ENCODE measurements around the gene BCL2L14. TPM values are rescaled to one million over a fixed set of nuclear protein-coding genes. Genes with fewer than 3 reads are reported as not detected.
A peak's percentile ranks its signal among the peaks of the same experiment; 100 is the strongest.
"Not testable (repeated sequence)": the region's sequence is repeated elsewhere in the genome, so short reads cannot be mapped to it uniquely, and the experiment has no call there.

Gene BCL2L14
- total RNA-seq, 4 donors from 2014 or later = 1.6 TPM; not detected in 3

DNA sequence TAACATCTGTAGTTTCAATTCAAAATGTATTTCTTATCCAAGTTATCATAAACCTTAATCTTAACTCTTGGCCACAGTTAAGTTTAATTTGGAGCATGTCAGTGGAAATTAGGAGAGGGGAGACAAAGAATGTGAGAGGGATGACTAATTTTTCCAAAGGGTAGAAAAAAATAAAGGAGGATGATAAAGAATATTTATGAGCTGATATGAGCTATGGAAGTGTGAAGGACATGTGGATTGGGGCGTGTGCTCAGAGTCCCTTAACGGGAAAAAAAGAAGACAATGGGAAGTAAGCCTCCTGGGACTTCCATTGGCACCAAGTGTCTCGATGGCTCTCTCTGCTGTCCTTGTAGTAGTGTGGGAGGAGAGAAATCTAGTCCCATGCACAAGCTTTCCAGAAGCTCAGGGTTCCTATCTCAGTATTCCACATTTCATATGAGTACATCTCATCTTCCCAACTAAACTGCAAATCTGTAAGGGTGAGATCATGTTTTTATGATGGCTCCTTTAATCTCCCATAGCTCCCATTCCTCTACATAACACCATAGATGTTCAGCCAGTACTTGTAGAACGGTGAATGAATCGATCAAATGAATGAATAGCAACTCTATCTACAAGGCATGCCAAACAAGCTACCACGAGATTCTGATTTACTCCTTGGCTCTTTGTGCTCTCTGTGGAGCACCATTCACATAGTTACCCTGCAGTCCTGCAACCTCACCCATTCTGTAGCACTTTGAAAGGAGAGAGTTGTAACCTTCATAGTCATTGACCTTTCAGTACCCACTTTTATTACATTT is 27.4 kb downstream of the BCL2L14 start:
- TF ChIP-seq, protein P1, sequence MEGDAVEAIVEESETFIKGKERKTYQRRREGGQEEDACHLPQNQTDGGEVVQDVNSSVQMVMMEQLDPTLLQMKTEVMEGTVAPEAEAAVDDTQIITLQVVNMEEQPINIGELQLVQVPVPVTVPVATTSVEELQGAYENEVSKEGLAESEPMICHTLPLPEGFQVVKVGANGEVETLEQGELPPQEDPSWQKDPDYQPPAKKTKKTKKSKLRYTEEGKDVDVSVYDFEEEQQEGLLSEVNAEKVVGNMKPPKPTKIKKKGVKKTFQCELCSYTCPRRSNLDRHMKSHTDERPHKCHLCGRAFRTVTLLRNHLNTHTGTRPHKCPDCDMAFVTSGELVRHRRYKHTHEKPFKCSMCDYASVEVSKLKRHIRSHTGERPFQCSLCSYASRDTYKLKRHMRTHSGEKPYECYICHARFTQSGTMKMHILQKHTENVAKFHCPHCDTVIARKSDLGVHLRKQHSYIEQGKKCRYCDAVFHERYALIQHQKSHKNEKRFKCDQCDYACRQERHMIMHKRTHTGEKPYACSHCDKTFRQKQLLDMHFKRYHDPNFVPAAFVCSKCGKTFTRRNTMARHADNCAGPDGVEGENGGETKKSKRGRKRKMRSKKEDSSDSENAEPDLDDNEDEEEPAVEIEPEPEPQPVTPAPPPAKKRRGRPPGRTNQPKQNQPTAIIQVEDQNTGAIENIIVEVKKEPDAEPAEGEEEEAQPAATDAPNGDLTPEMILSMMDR (IDR thresholded peaks at IDR 0.05) = no peak
- TF ChIP-seq POLR2A (IDR thresholded peaks at IDR 0.05) = no peak
- H3K27me3 ChIP-seq = no peaks in the 10 kb centered on the region
- no peaks in the 10 kb centered on the region for H3K36me3 ChIP-seq
- intact Hi-C loops (cut with DNase I) = no loop called here
- WGBS, 2 donors = 72 to 84% methylated on average over 6 of the region's 6 CpGs
- H3K4me3 ChIP-seq = no peak overlapping the region
- H3K9me3 ChIP-seq = no peaks in the 10 kb centered on the region
- H3K4me1 ChIP-seq = no peaks in the 10 kb centered on the region
- H3K27ac ChIP-seq = no peak overlapping the region
- DNase-seq = no peak

DNA sequence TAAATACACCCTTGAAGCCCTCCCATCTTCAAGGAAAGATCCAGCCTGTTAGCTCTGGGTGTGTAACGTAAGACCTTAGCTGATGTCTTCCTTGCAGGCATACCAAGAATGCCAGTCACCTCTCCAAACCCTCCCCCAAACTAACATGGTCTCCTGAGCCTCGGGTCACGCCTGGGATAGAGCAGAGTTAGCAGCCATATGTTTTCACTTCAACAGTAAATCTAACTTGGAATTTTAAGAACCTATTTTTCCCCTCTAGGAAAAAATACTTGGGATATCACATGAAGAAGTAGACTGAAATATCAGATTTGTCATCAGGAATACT is 27.9 kb downstream of the BCL2L14 start:
- Histone ChIP-seq H3K27me3 (no peaks in the 10 kb centered on the region), H3K27ac (no peak overlapping the region), H3K4me3 (no peak overlapping the region), H3K9me3 (no peaks in the 10 kb centered on the region), H3K4me1 (no peaks in the 10 kb centered on the region), H3K36me3 (no peaks in the 10 kb centered on the region)
- no peak for TF ChIP-seq POLR2A (IDR thresholded peaks at IDR 0.05)
- TF ChIP-seq, protein P1 (IDR thresholded peaks at IDR 0.05) = no peak
- 93 to 100% methylated on average over 3 of the region's 3 CpGs for WGBS, 2 donors
- no peak for DNase-seq
- intact Hi-C loops (cut with DNase I) = no loop called here

DNA sequence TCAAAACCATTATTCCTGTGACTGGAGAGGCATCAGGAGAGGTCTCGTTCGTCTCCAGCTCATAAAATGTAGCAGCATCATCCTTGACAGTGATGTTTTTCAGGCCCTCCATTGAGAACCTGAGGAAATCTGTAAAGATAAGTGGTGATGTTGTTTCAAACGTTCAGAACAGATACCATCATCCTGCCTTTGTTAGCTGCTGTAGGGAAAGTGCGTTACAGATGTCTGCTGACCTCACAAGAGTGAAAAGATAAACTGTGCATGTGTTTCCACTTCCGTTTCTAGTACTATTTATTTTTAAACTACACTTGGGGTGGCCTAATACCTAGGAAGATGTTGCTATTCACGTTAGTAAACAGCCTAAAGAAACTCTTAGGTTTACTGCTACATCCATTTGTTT is 28.4 kb downstream of the BCL2L14 start:
- Histone ChIP-seq H3K36me3 (no peaks in the 10 kb centered on the region), H3K4me3 (no peak overlapping the region), H3K4me1 (no peaks in the 10 kb centered on the region), H3K27ac (no peak overlapping the region), H3K27me3 (no peaks in the 10 kb centered on the region), H3K9me3 (no peaks in the 10 kb centered on the region)
- TF ChIP-seq POLR2A (IDR thresholded peaks at IDR 0.05) = no peak
- TF ChIP-seq, protein P1 (IDR thresholded peaks at IDR 0.05) = no peak
- no peak for DNase-seq
- intact Hi-C loops (cut with DNase I) = no loop called here
- WGBS, 2 donors = 58 to 79% methylated on average over 6 of the region's 6 CpGs

DNA sequence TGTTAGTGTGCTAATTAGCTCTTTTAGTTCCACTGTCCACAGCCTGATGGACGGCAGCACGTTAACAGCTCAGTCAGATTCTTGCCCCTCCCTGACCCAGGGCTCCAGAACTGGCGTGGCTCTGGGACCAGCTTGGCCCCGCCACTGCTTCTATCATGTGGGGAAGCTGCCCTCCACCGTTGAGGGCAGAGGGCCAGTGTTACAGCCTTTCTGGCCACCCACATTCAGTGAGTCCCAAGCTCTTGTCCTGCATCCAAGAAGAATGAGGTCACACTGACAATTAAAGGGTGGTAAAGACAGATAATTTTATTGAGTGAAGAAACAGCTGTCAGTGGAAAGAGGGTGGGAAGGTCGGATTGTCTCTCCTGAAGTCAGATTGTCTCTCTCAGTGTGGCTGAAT is 36.9 kb downstream of the BCL2L14 start:
- no peaks in the 10 kb centered on the region for H3K4me1 ChIP-seq
- H3K27ac ChIP-seq = no peak overlapping the region
- intact Hi-C loops (cut with DNase I) = no loop called here
- H3K4me3 ChIP-seq = no peak overlapping the region
- peaks cover 0 to 2% (median 0%) of the 10 kb centered on the region in 3 donors for H3K36me3 ChIP-seq
- TF ChIP-seq, protein P1 (IDR thresholded peaks at IDR 0.05) = no peak
- no peak for TF ChIP-seq POLR2A (IDR thresholded peaks at IDR 0.05)
- peaks cover 0 to 19% (median 4%) of the 10 kb centered on the region in 3 donors for H3K9me3 ChIP-seq
- DNase-seq = no peak
- no peaks in the 10 kb centered on the region for H3K27me3 ChIP-seq
- 52 to 87% methylated on average over 1 to 3 of the region's 6 CpGs for WGBS, 2 donors

DNA sequence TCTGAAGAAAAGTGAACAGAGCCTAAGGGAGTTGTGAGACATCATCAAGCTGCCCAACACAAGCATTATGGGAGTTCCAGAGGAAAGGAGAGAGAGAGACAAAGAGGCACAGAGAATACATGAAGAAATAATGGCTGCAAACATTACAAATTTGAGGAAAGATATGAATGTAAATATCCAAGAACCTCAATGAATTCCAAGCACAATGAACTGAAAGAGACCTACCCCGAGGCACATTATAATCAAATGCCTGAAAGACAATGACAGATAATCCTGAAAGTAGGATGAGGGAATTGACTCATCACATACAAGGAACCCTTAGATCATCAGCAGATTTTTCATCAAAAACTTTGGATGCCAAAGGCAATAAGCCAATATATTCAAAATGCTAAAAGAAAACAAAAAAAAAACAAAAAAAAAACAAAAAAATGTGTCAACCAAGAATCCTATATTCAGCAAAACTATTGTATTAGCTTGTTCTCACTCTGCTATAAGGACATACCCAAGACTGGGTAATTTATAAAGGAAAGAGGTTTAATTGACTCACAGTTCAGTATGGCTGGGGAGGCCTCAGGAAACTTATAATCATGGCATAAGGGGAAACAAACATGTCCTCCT is 37.8 kb downstream of the BCL2L14 start:
- Histone ChIP-seq H3K27ac (no peak overlapping the region), H3K27me3 (no peaks in the 10 kb centered on the region), H3K36me3 (peaks cover 0 to 9% (median 0%) of the 10 kb centered on the region in 3 donors), H3K4me1 (no peaks in the 10 kb centered on the region), H3K9me3 (peaks cover 0 to 19% (median 4%) of the 10 kb centered on the region in 3 donors), H3K4me3 (no peak overlapping the region)
- no peak for DNase-seq
- intact Hi-C loops (cut with DNase I) = no loop called here
- TF ChIP-seq, protein P1 (IDR thresholded peaks at IDR 0.05) = no peak
- TF ChIP-seq POLR2A (IDR thresholded peaks at IDR 0.05) = no peak
- 19 to 75% methylated on average over 1 of the region's 1 CpG for WGBS, 2 donors

DNA sequence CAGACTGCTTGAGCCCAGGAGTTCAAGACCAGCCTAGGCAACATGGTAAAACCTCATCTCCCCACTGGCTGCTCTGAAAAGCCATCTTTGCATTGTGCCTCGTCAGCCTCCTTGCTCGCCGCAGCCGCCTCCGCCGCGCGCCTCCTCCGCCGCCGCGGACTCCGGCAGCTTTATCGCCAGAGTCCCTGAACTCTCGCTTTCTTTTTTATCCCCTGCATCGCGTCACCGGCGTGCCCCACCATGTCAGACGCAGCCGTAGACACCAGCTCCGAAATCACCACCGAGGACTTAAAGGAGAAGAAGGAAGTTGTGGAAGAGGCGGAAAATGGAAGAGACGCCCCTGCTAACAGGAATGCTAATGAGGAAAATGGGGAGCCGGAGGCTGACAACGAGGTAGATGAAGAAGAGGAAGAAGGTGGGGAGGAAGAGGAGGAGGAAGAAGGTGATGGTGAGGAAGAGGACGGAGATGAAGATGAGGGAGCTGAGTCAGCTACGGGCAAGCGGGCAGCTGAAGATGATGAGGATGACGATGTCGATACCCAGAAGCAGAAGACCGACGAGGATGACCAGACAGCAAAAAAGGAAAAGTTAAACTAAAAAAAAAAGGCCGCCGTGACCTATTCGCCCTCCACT is 40.3 kb downstream of the BCL2L14 start:
- H3K36me3 ChIP-seq = not testable (repeated sequence)

More for the DNA sequence above, 40.3 kb downstream of the BCL2L14 start:
- WGBS, 2 donors = 86 to 98% methylated on average over 13 to 30 of the region's 37 CpGs
- DNase-seq; intact Hi-C loops (cut with DNase I); H3K27ac ChIP-seq; H3K27me3 ChIP-seq; H3K4me1 ChIP-seq: not testable (repeated sequence)
- peaks cover 0 to 19% (median 4%) of the 10 kb centered on the region in 3 donors for H3K9me3 ChIP-seq
- H3K4me3 ChIP-seq = peak overlapping the region in 1 of 4 donors; percentile 23
